Measurements from ENCODE around the gene CSK.

Gene CSK

GRCh38 chr15:74826364-74826819 lies 44.5 kb downstream of the CSK start, which contains the start of gene CPLX3:
Gene CPLX3, plus strand, starts transcription at chr15:74826627. Its CDS starts 77 bp downstream, at chr15:74826704.
- no peak for DNase-seq (ENCODE audit: low read depth, low spot score)

GRCh38 chr15:74826921-74827320 lies 45.0 kb downstream of the CSK start:
- DNase-seq (ENCODE audit: low read depth, low spot score): no peak

GRCh38 chr15:74827614-74828013 lies 45.7 kb downstream of the CSK start:
- no peak for DNase-seq (ENCODE audit: low read depth, low spot score)

GRCh38 chr15:74828835-74829234 lies 47.0 kb downstream of the CSK start:
- no peak for DNase-seq (ENCODE audit: low read depth, low spot score)

GRCh38 chr15:74829486-74829885 lies 47.6 kb downstream of the CSK start:
- no peak for DNase-seq (ENCODE audit: low read depth, low spot score)

GRCh38 chr15:74829991-74830390 lies 48.1 kb downstream of the CSK start:
- no peak for DNase-seq (ENCODE audit: low read depth, low spot score)

GRCh38 chr15:74830868-74831267 lies 49.0 kb downstream of the CSK start:
- DNase-seq (ENCODE audit: low read depth, low spot score): no peak

- no peak for DNase-seq (ENCODE audit: low read depth, low spot score)
These were observed 50.1 kb downstream of the CSK start for GRCh38 chr15:74831813-74832495.

- DNase-seq (ENCODE audit: low read depth, low spot score): no peak
These were observed 50.9 kb downstream of the CSK start for GRCh38 chr15:74832826-74833225.

GRCh38 chr15:74833376-74834107 lies 51.7 kb downstream of the CSK start:
- no peak for DNase-seq (ENCODE audit: low read depth, low spot score)

- DNase-seq (ENCODE audit: low read depth, low spot score): no peak
These were observed 53.5 kb downstream of the CSK start for GRCh38 chr15:74835312-74835823.

GRCh38 chr15:74836846-74837245 lies 55.0 kb downstream of the CSK start:
- DNase-seq (ENCODE audit: low read depth, low spot score): no peak

GRCh38 chr15:74837482-74838136 lies 55.7 kb downstream of the CSK start:
- DNase-seq (ENCODE audit: low read depth, low spot score): no peak

GRCh38 chr15:74838137-74838516 lies 56.2 kb downstream of the CSK start:
- no peak for DNase-seq (ENCODE audit: low read depth, low spot score)

- no peak for DNase-seq (ENCODE audit: low read depth, low spot score)
These were observed 57.1 kb downstream of the CSK start for GRCh38 chr15:74838746-74839525.

GRCh38 chr15:74839526-74840395 lies 57.9 kb downstream of the CSK start:
- DNase-seq (ENCODE audit: low read depth, low spot score): no peak

- no peak for DNase-seq (ENCODE audit: low read depth, low spot score)
These were observed 59.2 kb downstream of the CSK start for GRCh38 chr15:74840851-74841775.

- DNase-seq (ENCODE audit: low read depth, low spot score): no peak
These were observed 60.1 kb downstream of the CSK start for GRCh38 chr15:74841891-74842373.
